Neuron (in vitro differentiated cells): Measurements from ENCODE around the gene ATP6V0E2.
"Not testable (repeated sequence)": the region's sequence is repeated elsewhere in the genome, so short reads cannot be mapped to it uniquely, and the experiment has no call there.

ENCODE experiments used
- H2AFZ ChIP-seq: one replicate; pipeline ENCODE4 v1.6.1; 2013; ENCODE audit warnings: low read depth, mild to moderate bottlenecking, inconsistent platforms, low read length, moderate library complexity
- H3K27me3 ChIP-seq: one replicate; pipeline ENCODE4 v1.6.1; 2013; ENCODE audit warnings: low read length; ENCODE audit not compliant: insufficient read depth
- H3K36me3 ChIP-seq: one replicate; pipeline ENCODE4 v1.6.1; 2013; ENCODE audit warnings: low read length; ENCODE audit not compliant: insufficient read depth
- H3K4me1 ChIP-seq: one replicate; pipeline ENCODE4 v1.6.1; 2013; ENCODE audit warnings: low read length; ENCODE audit not compliant: insufficient read depth
- H3K4me3 ChIP-seq: 2 replicates; pipeline ENCODE4 v1.5.1; 2013; ENCODE audit warnings: mild to moderate bottlenecking, low read length, moderate library complexity
- H3K9me3 ChIP-seq: one replicate; pipeline ENCODE4 v1.6.1; 2013; ENCODE audit warnings: low read length

ATP6V0E2 gene

GRCh38 chr7:149881328-149882247 lies 7.8 kb downstream of the ATP6V0E2 start:
- no peaks in the 10 kb centered on the region for H3K27me3 ChIP-seq
- no peak overlapping the region for H3K4me3 ChIP-seq
- peaks cover 9% of the 10 kb centered on the region for H3K4me1 ChIP-seq
- H2AFZ ChIP-seq, result no peak overlapping the region
- peaks cover 19% of the 10 kb centered on the region for H3K36me3 ChIP-seq
- peaks cover 2% of the 10 kb centered on the region for H3K9me3 ChIP-seq

- H3K4me1 ChIP-seq, result peaks cover 9% of the 10 kb centered on the region
- H3K36me3 ChIP-seq, result peaks cover 19% of the 10 kb centered on the region
- H3K27me3 ChIP-seq, result no peaks in the 10 kb centered on the region
- H3K4me3 ChIP-seq, result no peak overlapping the region
- no peak overlapping the region for H2AFZ ChIP-seq
- H3K9me3 ChIP-seq, result peaks cover 4% of the 10 kb centered on the region
Measured at GRCh38 chr7:149882248-149883047, 8.7 kb downstream of the ATP6V0E2 start.

GRCh38 chr7:149883048-149883438 lies 9.3 kb downstream of the ATP6V0E2 start:
- Histone ChIP-seq H3K4me1 (peaks cover 9% of the 10 kb centered on the region), H3K27me3 (no peaks in the 10 kb centered on the region), H3K9me3 (peaks cover 4% of the 10 kb centered on the region)

GRCh38 chr7:149883452-149883861 lies 9.7 kb downstream of the ATP6V0E2 start:
- Histone ChIP-seq H3K36me3 (peaks cover 15% of the 10 kb centered on the region), H3K9me3 (peaks cover 4% of the 10 kb centered on the region), H3K4me1 (peaks cover 9% of the 10 kb centered on the region), H3K4me3 (no peak overlapping the region), H3K27me3 (no peaks in the 10 kb centered on the region), H2AFZ (no peak overlapping the region)

More at GRCh38 chr7:149883048-149883438, 9.3 kb downstream of the ATP6V0E2 start:
- peaks cover 15% of the 10 kb centered on the region for H3K36me3 ChIP-seq
- no peak overlapping the region for H3K4me3 ChIP-seq
- H2AFZ ChIP-seq, result no peak overlapping the region

- Histone ChIP-seq H3K9me3 (peaks cover 4% of the 10 kb centered on the region), H3K4me3 (no peak overlapping the region), H3K36me3 (peaks cover 14% of the 10 kb centered on the region), H3K27me3 (no peaks in the 10 kb centered on the region), H3K4me1 (peaks cover 9% of the 10 kb centered on the region), H2AFZ (no peak overlapping the region)
Measured at GRCh38 chr7:149884016-149884415, 10.2 kb downstream of the ATP6V0E2 start.

GRCh38 chr7:149884541-149884940 lies 10.8 kb downstream of the ATP6V0E2 start:
- H2AFZ ChIP-seq, result no peak overlapping the region
- H3K27me3 ChIP-seq, result no peaks in the 10 kb centered on the region
- H3K4me3 ChIP-seq, result no peak overlapping the region
- peaks cover 9% of the 10 kb centered on the region for H3K4me1 ChIP-seq
- peaks cover 9% of the 10 kb centered on the region for H3K36me3 ChIP-seq
- peaks cover 4% of the 10 kb centered on the region for H3K9me3 ChIP-seq

- Histone ChIP-seq H3K36me3 (peaks cover under 1% of the 10 kb centered on the region), H3K4me3 (no peak overlapping the region), H3K27me3 (no peaks in the 10 kb centered on the region), H3K9me3 (peaks cover 2% of the 10 kb centered on the region), H3K4me1 (peaks cover 9% of the 10 kb centered on the region), H2AFZ (no peak overlapping the region)
Measured at GRCh38 chr7:149885191-149886017, 11.6 kb downstream of the ATP6V0E2 start.

GRCh38 chr7:149886018-149886415 lies 12.2 kb downstream of the ATP6V0E2 start:
- peaks cover 9% of the 10 kb centered on the region for H3K4me1 ChIP-seq
- H3K36me3 ChIP-seq, result no peaks in the 10 kb centered on the region
- no peak overlapping the region for H3K4me3 ChIP-seq
- H3K9me3 ChIP-seq, result peaks cover 2% of the 10 kb centered on the region
- no peaks in the 10 kb centered on the region for H3K27me3 ChIP-seq
- no peak overlapping the region for H2AFZ ChIP-seq

- Histone ChIP-seq H3K4me1 (peaks cover 9% of the 10 kb centered on the region), H3K27me3 (no peaks in the 10 kb centered on the region), H3K4me3 (no peak overlapping the region), H3K36me3 (no peaks in the 10 kb centered on the region), H3K9me3 (peaks cover 2% of the 10 kb centered on the region), H2AFZ (no peak overlapping the region)
Measured at GRCh38 chr7:149887311-149887710, 13.5 kb downstream of the ATP6V0E2 start.

- H3K27me3 ChIP-seq, H3K4me1 ChIP-seq, H3K9me3 ChIP-seq, H2AFZ ChIP-seq, H3K4me3 ChIP-seq, H3K36me3 ChIP-seq: not testable (repeated sequence)
Measured at GRCh38 chr7:149890715-149891114, 16.9 kb downstream of the ATP6V0E2 start.

- H3K4me3 ChIP-seq, H3K4me1 ChIP-seq, H3K36me3 ChIP-seq, H2AFZ ChIP-seq, H3K9me3 ChIP-seq, H3K27me3 ChIP-seq: not testable (repeated sequence)
Measured at GRCh38 chr7:149894957-149895356, 21.2 kb downstream of the ATP6V0E2 start.

GRCh38 chr7:149907776-149908376 lies 34.1 kb downstream of the ATP6V0E2 start:
- H3K4me3 ChIP-seq, H3K4me1 ChIP-seq, H3K27me3 ChIP-seq, H3K36me3 ChIP-seq, H2AFZ ChIP-seq, H3K9me3 ChIP-seq: not testable (repeated sequence)
